GM18498 (cell line): ENCODE results near the gene SLC30A2.
"Not testable (repeated sequence)": the region's sequence is repeated elsewhere in the genome, so short reads cannot be mapped to it uniquely, and the experiment has no call there.

Experiments used
- ATAC-seq: cut with Tn5 transposase; IDR thresholded peaks from one replicate; pipeline ENCODE4 v1.9.1; 2021; ENCODE audit warnings: mild to moderate bottlenecking, moderate library complexity; ENCODE audit not compliant: unreplicated experiment

Gene SLC30A2

GRCh38 chr1:26045722-26046245 lies at the start of gene SLC30A2:
TSS of gene SLC30A2 (minus strand) at chr1:26046118. CDS start at chr1:26045896, 222 bp downstream.
- no peak for ATAC-seq

GRCh38 chr1:26094677-26095383 lies 48.9 kb upstream of the SLC30A2 start:
- ATAC-seq, result no peak

- no peak for ATAC-seq
These were observed 48.3 kb upstream of the SLC30A2 start for GRCh38 chr1:26094076-26094669.

GRCh38 chr1:26093569-26093968 lies 47.7 kb upstream of the SLC30A2 start:
- not testable (repeated sequence) for ATAC-seq

GRCh38 chr1:26092422-26092821 lies 46.5 kb upstream of the SLC30A2 start:
- ATAC-seq, result no peak

GRCh38 chr1:26090893-26091292 lies 45.0 kb upstream of the SLC30A2 start:
- no peak for ATAC-seq

- ATAC-seq, result no peak
These were observed 43.2 kb upstream of the SLC30A2 start for GRCh38 chr1:26089125-26089524.

- no peak for ATAC-seq
These were observed 38.9 kb upstream of the SLC30A2 start for GRCh38 chr1:26084844-26085243.

- no peak for ATAC-seq
These were observed 38.2 kb upstream of the SLC30A2 start for GRCh38 chr1:26084091-26084561.

- no peak for ATAC-seq
These were observed 37.3 kb upstream of the SLC30A2 start for GRCh38 chr1:26083208-26083607.

- ATAC-seq, result no peak
These were observed 36.1 kb upstream of the SLC30A2 start for GRCh38 chr1:26082020-26082350.

- no peak for ATAC-seq
These were observed 35.5 kb upstream of the SLC30A2 start for GRCh38 chr1:26081267-26082019.

- ATAC-seq, result no peak
These were observed 34.3 kb upstream of the SLC30A2 start for GRCh38 chr1:26079960-26080814.

GRCh38 chr1:26079178-26079563 lies 33.3 kb upstream of the SLC30A2 start:
- no peak for ATAC-seq

- no peak for ATAC-seq
These were observed 32.6 kb upstream of the SLC30A2 start for GRCh38 chr1:26078286-26079177.

GRCh38 chr1:26077524-26077923 lies 31.6 kb upstream of the SLC30A2 start:
- no peak for ATAC-seq

GRCh38 chr1:26075421-26076144 lies 29.7 kb upstream of the SLC30A2 start:
- no peak for ATAC-seq

GRCh38 chr1:26072305-26072704 lies 26.4 kb upstream of the SLC30A2 start:
- no peak for ATAC-seq

- no peak for ATAC-seq
These were observed 25.0 kb upstream of the SLC30A2 start for GRCh38 chr1:26070963-26071342.
